RCC 7860 (cell line): ENCODE data around the gene PTPRK.
"Not testable (repeated sequence)": the region's sequence is repeated elsewhere in the genome, so short reads cannot be mapped to it uniquely, and the experiment has no call there.

ENCODE experiments used
- DNase-seq: peaks from one replicate; pipeline ENCODE4 v3.0.0-alpha.2; 2015; ENCODE audit warnings: low spot score
- FAIRE-seq: peaks from 2 replicates; lab custom pipeline; 2012; peaks lifted over from hg19 to GRCh38; lab: Jason Lieb, UNC

The PTPRK gene

GRCh38 chr6:127945434-127946097 is 574.8 kb downstream of the PTPRK start:
- FAIRE-seq (no peak), DNase-seq (no peak)

- FAIRE-seq (no peak), DNase-seq (no peak)
Measured at GRCh38 chr6:127941228-127941627, 579.2 kb downstream of the PTPRK start.

GRCh38 chr6:127939442-127940066 is 580.8 kb downstream of the PTPRK start:
- DNase-seq (no peak), FAIRE-seq (no peak)

GRCh38 chr6:127938701-127939100 is 581.7 kb downstream of the PTPRK start:
- DNase-seq (peak; percentile 34), FAIRE-seq (peak; percentile 27)

- DNase-seq (no peak), FAIRE-seq (no peak)
Measured at GRCh38 chr6:127937747-127938146, 582.7 kb downstream of the PTPRK start.

DNA sequence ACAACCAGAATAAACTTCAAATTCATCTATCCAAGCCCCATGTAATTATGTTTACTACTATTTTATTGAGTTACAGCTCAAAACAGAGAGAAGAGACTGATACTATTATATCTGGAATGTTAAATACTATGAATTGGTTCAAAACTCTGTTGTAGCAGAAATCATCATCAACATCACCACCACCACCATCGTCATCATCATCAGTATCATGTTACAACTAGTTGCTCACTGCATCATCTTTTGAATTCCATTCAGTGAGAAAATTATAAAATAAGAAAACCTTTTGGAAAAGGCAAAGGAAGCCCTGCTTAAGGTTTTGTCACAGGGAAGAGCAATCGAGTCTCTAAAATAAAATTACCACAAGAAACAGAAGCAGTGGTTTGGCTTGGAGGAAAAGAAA is 583.3 kb downstream of the PTPRK start:
- DNase-seq: no peak
- no peak for FAIRE-seq

DNA sequence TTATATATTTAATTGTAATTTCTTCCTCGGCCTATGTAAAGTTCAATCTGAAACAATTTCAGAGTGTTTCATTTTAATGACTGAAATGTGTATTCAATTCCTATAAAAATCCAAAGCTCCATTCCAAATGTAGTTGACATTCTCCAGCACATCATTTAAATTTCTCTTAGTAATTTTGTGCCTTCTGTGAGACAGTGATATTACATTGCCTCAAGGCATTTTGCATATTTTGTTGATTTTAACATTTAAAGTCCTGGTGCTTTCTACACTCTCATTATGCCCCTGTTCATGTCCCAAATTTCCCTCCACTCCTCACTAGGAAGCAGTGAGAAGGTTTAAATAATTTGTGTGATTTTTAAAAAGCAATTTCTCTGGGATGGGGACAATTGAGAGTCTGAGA is 585.4 kb downstream of the PTPRK start:
- FAIRE-seq (no peak), DNase-seq (no peak)

GRCh38 chr6:127933852-127934840 is 586.3 kb downstream of the PTPRK start:
- FAIRE-seq (no peak), DNase-seq (no peak)

DNA sequence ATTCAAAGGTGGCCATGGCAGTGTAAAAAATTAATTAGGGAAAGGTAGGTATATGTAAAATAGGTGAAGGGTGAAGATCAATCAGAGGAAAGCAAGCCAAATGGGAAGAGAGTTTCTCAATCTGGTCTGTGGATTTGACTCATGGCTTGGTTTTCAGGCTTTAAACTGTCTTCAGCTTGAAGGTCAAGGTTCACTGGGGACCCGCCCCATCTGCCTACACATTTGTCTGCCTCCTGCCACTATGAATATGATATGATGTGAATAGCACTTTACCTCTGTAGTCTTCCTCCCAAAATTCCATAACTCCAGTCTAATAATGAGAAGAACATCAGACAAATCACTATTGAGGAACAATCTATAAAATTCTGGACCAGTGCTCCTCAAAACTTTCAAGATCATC is 587.3 kb downstream of the PTPRK start:
- no peak for FAIRE-seq
- no peak for DNase-seq

DNA sequence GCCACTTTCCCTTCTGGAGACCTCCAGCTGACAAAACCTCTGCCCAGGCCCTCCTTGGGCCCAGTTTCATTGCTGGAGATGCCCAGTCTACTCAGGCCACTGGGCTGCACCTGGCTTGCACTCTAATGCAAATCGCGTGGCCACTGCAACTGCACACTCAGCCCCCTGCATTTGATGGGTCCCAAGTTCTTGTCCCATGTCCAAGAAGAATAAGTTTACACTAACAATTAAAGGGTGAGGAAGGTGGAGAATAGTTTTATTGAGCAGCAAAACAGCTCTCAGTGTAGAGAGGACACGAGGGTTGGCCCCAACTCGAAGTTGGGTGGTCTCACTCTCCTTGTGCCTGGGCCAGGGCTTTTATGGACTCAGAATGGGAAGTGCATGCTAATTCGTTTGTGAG is 587.7 kb downstream of the PTPRK start:
- DNase-seq (no peak), FAIRE-seq (no peak)

GRCh38 chr6:127926441-127926840 is 594.0 kb downstream of the PTPRK start:
- FAIRE-seq, DNase-seq: not testable (repeated sequence)

- FAIRE-seq: no peak
- DNase-seq: no peak
Measured at GRCh38 chr6:127924440-127924839, 596.0 kb downstream of the PTPRK start.

DNA sequence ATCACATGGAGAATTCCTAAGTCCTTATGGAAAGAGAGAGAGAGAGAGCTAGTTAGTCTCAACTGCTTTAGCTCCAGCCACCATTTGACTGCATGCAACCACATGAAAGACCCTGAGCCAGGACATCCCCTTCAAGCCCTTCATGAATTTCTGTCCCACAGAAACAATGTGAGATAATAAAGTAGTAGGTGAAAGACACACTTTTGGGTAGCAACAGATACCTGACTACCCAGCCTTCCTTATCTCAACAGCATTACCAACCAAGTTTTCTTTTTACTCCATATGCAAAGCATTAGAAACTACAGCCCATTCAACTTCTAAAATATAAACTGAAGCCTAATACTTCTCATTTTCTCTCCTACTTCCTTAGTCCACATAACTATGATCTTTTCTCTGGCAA is 596.4 kb downstream of the PTPRK start:
- no peak for FAIRE-seq
- DNase-seq: no peak

DNA sequence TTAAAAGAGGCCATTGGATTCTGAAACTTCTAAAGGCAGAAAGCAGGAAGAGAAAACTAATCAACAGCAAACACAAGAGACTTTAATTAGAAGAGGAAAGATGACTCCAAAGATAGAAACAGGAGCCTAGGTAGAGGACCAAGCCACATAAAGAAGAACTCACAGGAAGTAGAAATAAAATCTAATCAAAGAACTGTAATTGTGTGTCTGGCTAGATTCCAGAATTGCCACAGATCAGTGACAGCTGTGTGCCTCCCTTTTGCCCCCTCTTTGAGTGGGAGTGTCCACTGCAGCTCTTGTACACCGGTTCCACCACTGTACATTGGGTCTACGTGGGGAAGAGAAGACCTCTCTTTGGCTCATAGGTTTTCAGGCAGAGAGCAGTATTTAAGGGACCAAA is 597.3 kb downstream of the PTPRK start:
- DNase-seq (no peak), FAIRE-seq (no peak)

GRCh38 chr6:127921982-127922381 is 598.4 kb downstream of the PTPRK start:
- DNase-seq (no peak), FAIRE-seq (no peak)

- FAIRE-seq: no peak
- no peak for DNase-seq
Measured at GRCh38 chr6:127920804-127921203, 599.6 kb downstream of the PTPRK start.
